Astrocyte of the hippocampus (primary cell): Measurements from ENCODE around the gene RAB21.
"Not testable (repeated sequence)": the region's sequence is repeated elsewhere in the genome, so short reads cannot be mapped to it uniquely, and the experiment has no call there.

ENCODE experiments used
- DNase-seq: peaks from one replicate; pipeline ENCODE4 v3.0.0; 2011; ENCODE audit warnings: low read depth, low spot score

The RAB21 gene

GRCh38 chr12:71795901-71796300, 41.2 kb downstream of the RAB21 start:
- DNase-seq: no peak

DNA sequence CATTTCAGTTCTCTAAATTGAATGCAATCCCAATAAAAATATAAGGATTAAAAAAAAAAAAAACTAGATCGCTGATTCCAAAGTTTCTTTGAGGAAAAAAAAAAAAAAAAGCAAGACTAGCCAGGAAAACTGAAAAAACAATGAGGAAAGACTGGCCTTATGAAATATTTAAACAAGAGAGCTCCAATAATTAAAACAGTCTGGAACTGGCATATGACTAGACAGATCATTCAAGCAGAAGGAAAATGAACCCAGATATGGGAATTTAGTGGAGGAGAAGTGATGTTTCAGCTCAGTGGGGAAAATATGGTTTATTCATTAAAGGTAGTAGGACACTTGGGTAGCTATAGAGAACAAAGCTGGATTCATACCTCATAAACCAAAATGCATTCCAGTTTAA, 42.9 kb downstream of the RAB21 start:
- DNase-seq: no peak

DNA sequence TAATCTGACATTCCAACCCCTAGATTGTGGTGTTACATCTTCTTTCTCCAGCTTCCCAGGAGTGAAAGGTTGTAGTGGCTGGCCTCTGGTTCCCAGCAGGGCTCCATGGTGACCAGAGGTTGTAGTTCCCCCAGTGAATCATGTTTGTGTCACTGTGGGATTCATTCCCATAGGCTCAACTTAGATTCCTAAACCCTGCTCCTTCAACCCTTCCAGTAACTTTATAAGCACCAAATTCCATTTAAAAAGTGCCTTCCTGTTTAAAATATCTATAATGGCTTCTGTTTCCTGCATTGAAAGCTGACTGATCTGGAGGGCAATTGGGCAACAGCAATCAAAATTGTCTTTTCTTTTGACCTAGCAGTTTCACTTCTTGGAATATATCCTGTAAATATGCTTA, 44.4 kb downstream of the RAB21 start:
- peak; percentile 2 for DNase-seq

DNA sequence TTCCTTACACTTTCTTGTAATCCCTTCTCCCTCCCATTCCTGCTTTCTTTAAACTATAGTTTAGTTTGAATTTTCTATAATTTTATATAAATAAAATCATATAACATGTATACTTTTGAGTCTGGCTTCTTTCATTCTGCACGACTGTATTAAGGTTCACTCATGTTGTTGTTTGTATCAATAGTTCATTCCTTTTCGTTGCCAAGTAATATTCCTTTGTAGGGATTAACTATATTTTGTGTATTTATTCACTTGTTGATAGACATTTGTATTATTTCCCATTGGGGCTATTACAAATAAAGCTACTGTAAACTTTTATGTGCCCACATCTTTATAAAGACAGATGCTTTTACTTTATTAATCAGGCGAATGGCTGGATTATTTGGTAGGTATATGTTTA, 45.5 kb downstream of the RAB21 start:
- no peak for DNase-seq

- DNase-seq: no peak
Measured at GRCh38 chr12:71804505-71804904, 49.8 kb downstream of the RAB21 start.

DNA sequence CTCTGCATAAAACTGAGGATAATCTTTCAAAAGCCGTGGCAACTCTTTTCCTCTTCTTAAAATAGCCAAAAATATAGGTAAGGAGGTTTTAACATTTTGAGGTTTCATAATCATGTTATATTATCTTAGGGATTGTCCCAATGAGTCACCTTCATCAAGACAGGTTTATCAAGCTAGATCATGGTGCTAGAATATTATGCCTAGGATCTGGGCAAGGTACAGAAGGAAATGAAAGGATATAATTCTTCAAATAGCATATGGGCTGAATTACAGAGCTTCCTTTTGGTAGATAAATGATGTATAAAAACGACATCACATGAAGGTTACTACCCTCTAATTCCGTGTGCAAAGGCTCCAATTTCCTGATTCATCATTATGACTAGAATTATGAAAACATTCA, 56.3 kb downstream of the RAB21 start:
- DNase-seq: no peak

DNA sequence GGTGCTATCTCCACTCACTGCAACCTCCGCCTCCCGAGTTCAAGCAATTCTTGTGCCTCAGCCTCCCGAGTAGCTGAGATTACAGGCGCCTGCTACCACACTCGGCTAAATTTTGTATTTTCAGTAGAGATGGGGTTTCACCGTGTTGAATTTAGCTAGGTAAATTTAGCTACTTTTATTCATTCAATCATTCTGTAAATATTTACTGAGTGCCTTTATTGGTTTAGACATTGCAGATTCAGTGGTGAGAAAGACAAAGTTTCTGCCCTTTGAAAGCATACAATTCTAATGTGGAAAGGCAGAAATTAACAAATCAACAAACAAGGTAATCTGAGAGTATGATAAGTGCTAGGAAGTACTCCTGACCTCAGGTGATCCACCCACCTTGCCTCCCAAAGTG, 60.6 kb downstream of the RAB21 start:
- not testable (repeated sequence) for DNase-seq

DNA sequence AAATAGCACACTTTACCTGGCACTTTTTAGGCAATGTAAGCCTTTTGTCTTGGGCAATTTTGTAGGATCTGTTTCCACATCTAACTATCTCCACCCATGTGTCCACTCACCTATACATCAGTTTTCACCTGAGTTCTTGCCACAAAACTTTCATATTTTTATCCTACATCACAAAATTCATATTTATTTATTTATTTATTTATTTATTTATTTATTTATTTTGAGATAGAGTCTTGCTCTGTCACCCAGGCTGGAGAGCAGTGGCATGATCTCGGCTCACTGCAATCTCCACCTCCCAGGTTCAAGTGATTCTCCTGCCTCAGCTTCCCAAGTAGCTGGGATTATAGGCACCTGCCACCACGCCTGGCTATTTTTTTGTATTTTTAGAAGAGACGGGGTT, 67.4 kb downstream of the RAB21 start:
- DNase-seq: not testable (repeated sequence)

DNA sequence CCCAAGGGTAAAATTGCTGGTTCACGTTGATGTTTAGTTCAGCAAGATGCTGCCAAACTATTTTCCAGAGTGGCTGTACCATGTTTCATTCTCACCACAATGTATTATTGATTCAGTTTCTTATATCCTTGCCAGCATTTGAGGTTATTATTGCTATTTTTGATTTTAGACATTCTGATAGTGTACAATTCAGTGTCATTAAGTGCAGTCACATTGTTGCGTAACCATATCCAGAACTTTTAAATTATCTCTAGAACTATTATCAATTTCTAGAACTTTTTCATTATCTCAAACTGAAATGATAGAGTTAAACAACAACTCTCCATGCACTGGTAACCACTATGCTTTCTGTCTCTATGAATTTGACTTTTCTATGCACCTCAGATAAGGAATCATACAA, 74.2 kb downstream of the RAB21 start:
- no peak for DNase-seq

GRCh38 chr12:71837356-71837755, 82.7 kb downstream of the RAB21 start:
- no peak for DNase-seq

GRCh38 chr12:71838231-71838630, 83.6 kb downstream of the RAB21 start:
- DNase-seq: no peak

- DNase-seq: no peak
Measured at GRCh38 chr12:71838676-71839075, 84.0 kb downstream of the RAB21 start.

DNA sequence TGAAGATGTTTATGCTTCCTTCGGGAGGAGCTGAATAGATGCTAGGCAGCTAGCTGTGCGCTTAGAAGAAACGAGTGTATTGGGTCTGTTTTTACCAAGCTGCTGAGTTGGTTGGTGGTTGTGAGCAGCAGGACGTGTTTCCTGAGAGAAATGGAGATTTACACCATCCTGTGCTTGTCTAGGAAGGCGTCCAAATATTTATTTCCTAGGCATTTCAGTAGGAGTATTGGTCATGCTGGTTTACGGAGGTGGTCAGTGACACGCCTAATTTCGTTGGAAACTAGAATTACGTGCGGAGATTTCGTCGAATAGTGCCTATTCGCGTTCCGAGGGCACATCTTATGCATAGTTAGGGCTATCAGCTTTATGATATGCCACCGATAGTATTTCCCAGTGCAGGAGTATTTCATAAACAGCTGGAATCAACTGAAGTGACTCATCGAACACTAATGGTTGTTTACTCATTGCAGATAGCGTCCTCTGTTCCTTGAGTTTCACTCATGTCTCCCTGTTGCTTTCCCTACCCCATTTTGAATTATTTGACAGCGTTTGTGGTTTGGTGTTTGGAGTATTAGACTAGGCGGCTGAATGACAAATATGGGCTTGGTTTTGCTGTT, 85.7 kb downstream of the RAB21 start:
- peak; percentile 67 for DNase-seq

DNA sequence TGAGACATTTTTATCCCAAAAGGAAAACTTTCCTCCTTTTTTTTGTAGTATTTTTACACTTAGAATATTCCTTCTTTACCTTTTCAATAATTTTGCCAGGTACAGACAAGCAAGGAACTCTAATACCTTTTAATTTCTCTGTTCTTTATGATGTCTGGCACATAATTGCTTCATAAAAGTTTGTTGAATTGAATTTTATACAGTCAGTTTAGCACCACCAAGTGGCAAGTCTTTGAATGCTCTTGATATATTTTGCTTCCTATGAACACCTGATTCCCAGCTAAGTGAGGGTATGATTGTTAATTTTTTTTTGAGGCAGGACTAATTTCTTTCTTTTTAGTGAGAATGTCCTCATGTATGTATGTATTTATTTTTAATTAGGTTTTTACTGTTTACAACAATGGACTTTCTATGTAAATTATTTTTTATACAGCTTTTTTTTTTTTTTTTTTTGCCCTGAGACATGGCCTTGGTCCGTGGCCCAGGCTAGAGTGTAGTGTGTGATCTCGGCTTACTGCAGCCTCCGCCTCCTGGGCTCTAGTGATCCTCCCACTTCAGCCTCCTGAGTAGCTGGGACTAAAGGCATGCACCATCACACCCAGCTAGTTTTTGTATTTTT, 91.8 kb downstream of the RAB21 start:
- DNase-seq: peak; percentile 32

GRCh38 chr12:71848212-71848611, 93.5 kb downstream of the RAB21 start:
- no peak for DNase-seq

GRCh38 chr12:71849109-71849851, 94.6 kb downstream of the RAB21 start:
- no peak for DNase-seq
